SKM-1 treated with dmso at 0.1 percent for 144 hours (cell line): ENCODE data around the gene SLAMF9.

ENCODE experiments used
- DNase-seq: peaks from one replicate; lab custom pipeline; 2025; ENCODE audit not compliant: unreplicated experiment; lab: John Stamatoyannopoulos, UW

SLAMF9 gene

DNA sequence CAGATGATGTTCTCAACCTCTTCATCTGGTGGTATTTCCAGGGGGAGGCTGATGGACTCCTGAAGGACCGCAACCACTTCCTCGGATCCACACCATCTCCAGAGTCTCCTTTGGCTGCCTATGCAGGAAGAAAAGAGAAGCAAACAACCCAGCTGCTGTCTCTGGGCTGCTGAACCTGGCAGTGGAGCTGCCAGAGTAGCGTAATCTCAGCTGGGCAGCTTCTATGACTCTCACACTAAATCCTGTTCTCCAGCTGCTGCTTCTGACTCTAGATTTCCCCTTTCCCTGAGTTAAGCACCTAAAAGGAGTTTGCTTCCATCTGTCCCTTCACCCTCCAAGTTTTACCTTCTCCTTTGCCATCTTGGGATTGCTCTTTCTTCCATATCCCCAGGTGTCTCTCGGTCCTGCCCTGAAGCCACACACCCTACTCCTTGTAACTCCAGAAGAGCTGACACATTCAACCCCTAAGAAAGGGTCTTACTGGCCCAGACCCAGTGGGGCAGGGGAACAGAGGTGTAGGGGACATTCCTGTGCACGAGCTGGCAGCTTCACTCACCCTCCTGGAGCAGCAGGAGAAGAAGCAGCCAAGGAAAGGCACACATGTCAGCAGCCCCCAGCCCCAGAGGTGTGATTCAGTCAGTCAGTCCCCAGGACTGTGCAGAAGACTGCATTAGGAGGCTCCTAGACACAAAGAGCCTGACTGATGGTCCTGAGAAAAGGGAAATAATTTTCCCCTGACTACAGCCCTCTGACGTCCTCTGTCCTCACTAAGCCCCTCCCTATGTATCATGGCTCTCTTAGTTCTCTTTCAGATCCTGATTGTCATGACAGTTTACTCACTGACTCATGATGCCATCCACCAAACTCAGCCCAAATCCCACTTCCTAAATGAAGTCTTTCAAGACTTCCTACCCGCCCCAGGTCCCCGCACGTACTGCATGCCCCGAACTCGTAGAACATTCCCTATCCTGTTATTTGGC lies at the start of gene SLAMF9:
Gene SLAMF9 (minus strand): TSS at position 702 of the 980 bp plus-strand sequence. CDS start 100 bp downstream, at position 602.
- DNase-seq: no peak

GRCh38 chr1:160001440-160001839 lies 47.4 kb upstream of the SLAMF9 start:
- DNase-seq: no peak

DNA sequence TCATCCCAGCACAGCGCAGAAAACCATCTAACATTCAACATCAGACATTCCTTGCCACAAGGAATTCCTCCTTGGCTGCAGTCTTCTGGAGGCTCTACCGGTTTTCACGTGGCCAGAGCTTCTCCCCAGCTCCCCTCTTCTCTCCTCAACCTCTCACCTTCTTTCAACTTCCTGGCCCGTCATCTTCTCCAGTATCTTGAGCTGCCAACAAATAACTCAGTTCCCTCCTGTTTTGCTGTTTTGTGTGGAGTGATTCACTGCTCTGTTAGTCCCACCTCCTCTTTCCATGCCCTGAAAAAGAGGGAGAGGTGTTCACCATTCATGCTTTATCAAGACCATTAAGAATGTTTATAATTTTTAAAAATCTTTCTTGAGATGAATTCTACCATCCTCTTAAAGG lies 45.2 kb upstream of the SLAMF9 start:
- DNase-seq: no peak

DNA sequence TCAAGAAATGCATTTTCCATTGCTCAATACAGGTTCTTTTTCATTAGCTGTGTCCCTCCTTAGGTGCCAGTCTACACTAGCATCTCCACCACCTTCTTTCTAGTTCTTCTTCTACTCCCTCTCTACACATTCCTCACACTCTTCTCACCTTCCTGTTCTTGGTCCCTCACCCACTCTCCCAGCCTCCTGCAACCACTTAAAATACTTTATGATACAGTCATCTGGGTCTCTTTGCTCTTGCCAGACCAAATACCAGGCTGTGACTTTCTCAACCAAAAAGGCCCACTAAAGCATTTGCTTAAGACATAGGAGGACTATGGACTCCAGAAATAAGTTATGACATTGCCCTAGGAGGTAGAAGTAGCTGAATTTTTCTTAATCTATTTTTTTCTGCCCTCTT lies 42.6 kb upstream of the SLAMF9 start:
- DNase-seq: no peak

GRCh38 chr1:159994896-159995295 lies 40.9 kb upstream of the SLAMF9 start:
- no peak for DNase-seq

DNA sequence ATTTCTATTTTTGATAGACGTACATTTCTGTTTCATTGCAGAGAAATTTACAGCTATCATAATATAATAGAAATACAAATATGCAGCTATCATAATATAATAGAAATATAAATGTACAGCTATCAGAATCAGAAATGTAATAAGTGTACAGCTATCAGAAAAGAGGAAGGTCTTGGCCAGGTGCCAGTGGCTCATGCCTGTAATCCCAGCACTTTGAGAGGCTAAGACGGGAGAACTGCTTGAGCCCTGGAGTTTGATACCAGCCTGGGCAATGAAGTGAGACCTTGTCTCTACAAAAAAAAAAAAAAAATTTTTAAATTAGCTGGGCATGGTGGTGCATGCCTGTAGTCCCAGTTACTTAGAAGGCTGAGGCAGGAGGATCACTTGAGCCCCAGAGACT lies 39.9 kb upstream of the SLAMF9 start:
- no peak for DNase-seq

DNA sequence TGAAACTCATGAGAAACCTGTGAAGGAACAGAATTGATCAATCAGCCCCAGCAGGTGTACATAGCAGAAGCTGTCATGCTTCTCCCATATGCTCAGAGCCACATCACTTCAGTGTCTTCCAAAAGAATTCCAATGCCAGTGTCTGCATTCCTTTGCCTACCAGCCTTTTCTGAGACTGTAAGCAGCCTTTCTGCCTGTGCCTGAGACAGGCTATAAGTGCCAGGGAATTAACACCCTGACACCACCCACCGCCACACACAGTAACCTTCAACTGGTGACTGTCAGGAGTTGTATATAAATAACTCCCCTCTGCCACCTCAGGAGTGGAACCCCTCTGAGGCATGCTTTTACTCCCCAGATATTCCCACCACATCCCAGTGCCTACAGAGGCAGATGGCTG lies 38.1 kb upstream of the SLAMF9 start:
- no peak for DNase-seq

GRCh38 chr1:159991513-159991912 lies 37.5 kb upstream of the SLAMF9 start:
- peak; percentile 69 for DNase-seq

- no peak for DNase-seq
These were observed 36.0 kb upstream of the SLAMF9 start for GRCh38 chr1:159990005-159990404.

DNA sequence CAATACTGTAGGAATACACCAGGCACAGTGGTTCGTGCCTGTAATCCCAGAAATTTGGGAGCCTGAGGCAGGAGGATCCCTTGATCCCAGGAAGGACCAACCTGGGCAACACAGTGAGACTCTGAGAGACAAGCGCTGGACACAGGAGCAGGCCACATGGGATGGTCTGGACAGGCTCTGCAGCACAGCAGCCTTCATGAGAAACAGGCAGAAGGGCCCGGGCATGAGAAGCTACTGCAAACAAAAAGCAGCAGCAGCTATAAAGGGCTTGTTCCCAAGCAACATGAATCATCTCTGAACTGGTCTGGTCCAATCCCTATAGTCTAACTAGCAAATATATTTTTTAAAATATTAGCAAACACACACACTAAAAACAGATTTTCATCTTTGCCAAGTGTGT lies 35.5 kb upstream of the SLAMF9 start:
- DNase-seq: no peak

- DNase-seq: no peak
These were observed 34.0 kb upstream of the SLAMF9 start for GRCh38 chr1:159988006-159988405.

DNA sequence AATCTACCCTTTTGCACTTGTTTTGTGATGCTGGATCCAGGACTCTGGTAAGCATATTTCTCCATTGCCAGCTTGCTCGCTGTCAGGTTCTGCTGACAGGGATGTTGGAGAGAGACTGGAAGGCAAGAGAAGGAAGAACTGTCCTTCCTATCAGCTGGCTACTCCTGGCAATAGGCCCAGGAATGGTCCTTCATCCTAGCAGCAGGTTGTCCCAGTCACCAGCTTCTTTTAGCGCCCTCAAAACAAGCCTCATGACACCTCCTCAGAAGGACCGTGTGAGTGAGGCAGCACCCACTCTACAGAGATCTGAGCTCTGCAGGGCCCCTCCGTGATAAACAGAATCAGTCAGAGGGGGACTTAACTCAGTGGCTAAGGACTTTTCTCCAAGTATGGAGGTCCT lies 33.1 kb upstream of the SLAMF9 start:
- no peak for DNase-seq

- no peak for DNase-seq
These were observed 32.5 kb upstream of the SLAMF9 start for GRCh38 chr1:159986531-159986930.

GRCh38 chr1:159986093-159986492 lies 32.1 kb upstream of the SLAMF9 start:
- no peak for DNase-seq

DNA sequence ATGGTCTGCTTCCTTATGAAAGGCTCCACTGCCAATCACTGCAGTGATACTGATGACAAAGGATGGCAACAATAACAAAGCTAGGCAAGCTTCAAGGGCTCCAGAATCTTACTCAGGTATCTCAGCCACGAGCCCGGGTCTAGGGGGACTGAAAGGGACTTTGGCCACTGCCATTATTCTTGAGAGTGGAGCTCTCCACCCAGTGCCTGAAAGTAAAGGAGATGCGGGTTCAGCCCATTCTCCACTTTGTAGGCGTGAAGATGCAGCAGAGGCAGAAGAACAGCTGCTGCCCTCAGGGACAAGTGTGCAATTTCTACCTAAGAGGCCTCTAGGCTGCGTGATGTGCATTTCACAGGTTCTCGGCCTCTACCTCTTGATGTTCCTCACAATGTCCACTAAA lies 31.4 kb upstream of the SLAMF9 start:
- DNase-seq: no peak

DNA sequence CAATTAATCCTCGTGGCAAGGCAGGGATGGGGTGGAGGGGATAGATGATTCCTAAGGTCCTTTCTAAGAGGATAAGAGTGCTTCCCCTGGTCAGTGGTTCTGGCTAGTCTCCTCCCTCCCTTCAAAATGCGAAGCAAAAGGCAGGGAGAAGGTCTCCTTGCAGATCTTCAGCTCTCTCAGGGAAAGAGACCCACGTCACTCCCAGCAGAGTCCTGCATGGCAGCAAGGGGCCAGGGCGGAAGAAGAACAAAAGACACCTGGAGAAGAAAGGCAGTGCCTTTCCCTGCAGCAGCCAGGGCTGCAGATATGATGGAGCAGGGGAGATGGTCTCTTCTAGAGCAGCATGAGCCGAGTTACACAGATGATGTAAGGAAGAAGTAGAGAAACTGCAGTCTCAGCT lies 29.6 kb upstream of the SLAMF9 start:
- DNase-seq: no peak

DNA sequence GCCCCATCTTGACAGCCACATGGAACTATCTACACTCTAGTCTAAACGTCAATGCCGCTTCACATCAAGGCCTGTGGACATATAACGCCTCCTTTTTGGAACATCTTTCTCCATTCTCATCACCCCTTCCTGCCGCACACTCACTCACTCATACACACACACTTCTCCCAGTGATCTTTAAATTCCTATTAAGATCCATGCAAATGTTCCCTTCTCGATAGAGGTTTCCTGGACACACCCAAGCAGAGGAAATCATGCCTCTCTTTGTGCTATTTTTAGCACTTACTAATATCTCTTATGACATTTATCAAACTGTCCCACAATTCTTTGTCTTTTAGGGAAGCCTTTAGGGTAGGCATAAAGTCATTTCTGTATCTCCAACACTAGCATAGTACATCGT lies 28.2 kb upstream of the SLAMF9 start:
- DNase-seq: no peak

GRCh38 chr1:159981351-159982055 lies 27.5 kb upstream of the SLAMF9 start:
- DNase-seq: no peak

- DNase-seq: no peak
These were observed 26.7 kb upstream of the SLAMF9 start for GRCh38 chr1:159980786-159981185.

- DNase-seq: no peak
These were observed 26.0 kb upstream of the SLAMF9 start for GRCh38 chr1:159980076-159980475.

DNA sequence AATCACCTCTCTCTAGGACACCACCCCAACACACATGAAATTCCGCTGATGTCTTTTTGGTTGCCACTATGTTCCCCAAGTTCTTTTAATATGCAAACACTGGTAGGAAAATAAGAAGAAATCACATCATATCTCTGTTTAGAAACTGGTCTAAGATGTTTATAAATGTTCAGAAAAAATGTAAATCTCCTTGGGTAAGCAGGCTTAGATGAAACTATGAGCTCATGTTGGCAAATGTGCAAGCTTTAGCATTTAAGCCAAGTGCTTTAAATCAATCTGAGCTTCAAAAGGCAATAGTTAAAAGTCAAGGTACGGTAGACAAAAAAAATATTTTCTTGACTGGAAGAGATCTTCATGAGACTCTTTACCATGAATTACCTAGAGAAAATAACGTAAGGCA lies 25.2 kb upstream of the SLAMF9 start:
- DNase-seq: no peak

GRCh38 chr1:159978107-159978398 lies 24.0 kb upstream of the SLAMF9 start:
- no peak for DNase-seq
